Liver (tissue), 9 donors: Measurements from ENCODE around the gene MS4A12. TPM values are rescaled to one million over a fixed set of nuclear protein-coding genes. Genes with fewer than 3 reads are reported as not detected.

Source experiments
- DNase-seq: peaks from one replicate; pipeline ENCODE4 v3.0.0-alpha.2; 2017; ENCODE audit warnings: low spot score
- H3K27ac ChIP-seq, 2 donors: one replicate each; pipeline ENCODE4 v1.7.0; 2013; ENCODE audit warnings: inconsistent platforms in 2 of 2, low read length in 2 of 2, control low read depth in 1 of 2, low read depth in 1 of 2, mild to moderate bottlenecking in 1 of 2
- H3K27me3 ChIP-seq, 4 donors: one replicate each; pipeline versions ENCODE4 v1.6.1 to v1.7.0; 2013; ENCODE audit warnings: low read length in 3 of 4, inconsistent platforms in 1 of 4, mild to moderate bottlenecking in 1 of 4, moderate library complexity in 1 of 4; ENCODE audit not compliant: control insufficient read depth in 4 of 4, insufficient read depth in 4 of 4
- H3K36me3 ChIP-seq, 4 donors: one replicate each; pipeline versions ENCODE4 v1.6.1 to v1.7.0; 2013; ENCODE audit warnings: low read length in 3 of 4, mild to moderate bottlenecking in 3 of 4, low read depth in 1 of 4, moderate library complexity in 1 of 4; ENCODE audit not compliant: control insufficient read depth in 4 of 4, insufficient read depth in 3 of 4
- H3K4me1 ChIP-seq, 4 donors: one replicate each; pipeline versions ENCODE4 v1.6.1 to v1.7.0; 2013; ENCODE audit warnings: low read length in 3 of 4, mild to moderate bottlenecking in 3 of 4, moderate library complexity in 1 of 4; ENCODE audit not compliant: control insufficient read depth in 4 of 4, insufficient read depth in 4 of 4
- H3K4me3 ChIP-seq, 3 donors: one replicate each; pipeline versions ENCODE4 v1.6.1 to v1.7.0; 2013; ENCODE audit warnings: low read length in 3 of 3, control low read depth in 1 of 3, low read depth in 1 of 3, mild to moderate bottlenecking in 1 of 3
- H3K9ac ChIP-seq, 2 donors: one replicate each; pipeline ENCODE4 v1.7.0; 2013; ENCODE audit warnings: low read length in 2 of 2, mild to moderate bottlenecking in 2 of 2, moderate library complexity in 2 of 2, control low read depth in 1 of 2, low read depth in 1 of 2
- H3K9me3 ChIP-seq, 4 donors: one replicate each; pipeline versions ENCODE4 v1.6.1 to v1.7.0; 2013; ENCODE audit warnings: low read length in 3 of 4; ENCODE audit not compliant: control insufficient read depth in 4 of 4
- ATF3 ChIP-seq: IDR thresholded peaks from 2 replicates; pipeline ENCODE4 v1.6.1; 2016; ENCODE audit warnings: antibody characterized with exemption
- CTCF ChIP-seq: fragments of 150-350 bp; IDR thresholded peaks from 2 replicates; pipeline ENCODE4 v1.5.1; 2017; ENCODE audit warnings: improper control_type of control experiment, low read depth, low read length; ENCODE audit not compliant: missing input control
- EGR1 ChIP-seq, 2 donors: IDR thresholded peaks; 2 replicates each; pipeline ENCODE4 v1.6.1; 2016 to 2018; ENCODE audit warnings: antibody characterized with exemption in 2 of 2, low read depth in 2 of 2
- FOXA1 ChIP-seq: IDR thresholded peaks from 2 replicates; pipeline ENCODE4 v1.6.1; 2016; ENCODE audit warnings: antibody characterized with exemption
- HNF4A ChIP-seq, 2 donors: conservative IDR thresholded peaks; 2 replicates each; pipeline ENCODE4 v1.6.1; 2016; ENCODE audit warnings: antibody characterized with exemption in 2 of 2, mild to moderate bottlenecking in 2 of 2
- MAX ChIP-seq: IDR thresholded peaks from 2 replicates; pipeline ENCODE4 v1.6.1; 2016; ENCODE audit warnings: antibody characterized with exemption
- NR2F2 ChIP-seq: IDR thresholded peaks from 2 replicates; pipeline ENCODE4 v1.6.1; 2016; ENCODE audit warnings: antibody characterized with exemption
- RAD21 ChIP-seq, 2 donors: IDR thresholded peaks; 2 replicates each; pipeline ENCODE4 v1.6.1; 2016; ENCODE audit warnings: antibody characterized with exemption in 2 of 2, mild to moderate bottlenecking in 2 of 2
- REST ChIP-seq: IDR thresholded peaks from 2 replicates; pipeline ENCODE4 v1.6.1; 2016; ENCODE audit warnings: antibody characterized with exemption, mild to moderate bottlenecking
- RXRA ChIP-seq, 2 donors: IDR thresholded peaks; 2 replicates each; pipeline ENCODE4 v1.6.1; 2017 to 2018; ENCODE audit warnings: antibody characterized with exemption in 2 of 2, mild to moderate bottlenecking in 1 of 2
- ZBTB33 ChIP-seq: IDR thresholded peaks from 2 replicates; pipeline ENCODE4 v1.6.1; 2016; ENCODE audit warnings: antibody characterized with exemption
- WGBS: extraction: QIAGEN DNeasy Blood & Tissue Kit; methylation state at CpG from one replicate; pipeline ENCODE4 v1.1.7; 2013; 5-methylcytosine and 5-hydroxymethylcytosine counted together
- polyA plus RNA-seq, 2 donors: library from polyadenylated mRNA; stranded (reverse) in 1 of 2; unstranded in 1 of 2; fragments of 200-250 nt in 1 of 2; fragments of >200 nt in 1 of 2; fragmentation: Nextera tagmentation in 1 of 2; extraction: Ambion mirVana in 1 of 2; gene quantifications; one replicate each; pipeline versions ENCODE4 v1.2.1 to v1.2.3, GENCODE V29; 2013 to 2015
- total RNA-seq, 2 donors: library from RNA; depleted of rRNA; stranded (reverse); fragments of >200 nt; gene quantifications; one replicate each; pipeline ENCODE4 v1.2.3, GENCODE V29; 2014
- donor health status: healthy.
- donor health status: healthy.
- donor health status: healthy.
- donor health status: healthy.
- donor health status: healthy.

MS4A12 gene
- total and polyA plus RNA-seq, 4 donors: not detected

- WGBS: 74% methylated on average over 4 of the region's 4 CpGs
- Histone ChIP-seq H3K27me3 (no peaks in the 10 kb centered on the region), H3K4me3 (no peak within 1 kb of the TSS), H3K9me3 (no peaks in the 10 kb centered on the region), H3K36me3 (no peaks in the 10 kb centered on the region), H3K9ac (no peak within 1 kb of the TSS), H3K4me1 (no peaks in the 10 kb centered on the region), H3K27ac (no peak within 1 kb of the TSS)
- no peak for TF ChIP-seq NR2F2
- no peak for TF ChIP-seq FOXA1
- no peak for TF ChIP-seq EGR1 (IDR thresholded peaks at IDR 0.05; ENCODE audit: low read depth in 2 of 2)
- TF ChIP-seq ZBTB33: no peak
- no peak for DNase-seq
Measured at GRCh38 chr11:60455531-60456042, 37.0 kb upstream of the MS4A12 start, which contains the start of gene MS4A1. MS4A1 (plus strand) TSS chr11:60455847; CDS start chr11:60462375, 6,528 bp downstream.

- DNase-seq: no peak
- WGBS: 71% methylated on average over 3 of the region's 3 CpGs
- no peak overlapping the region for H3K9ac ChIP-seq
Measured at GRCh38 chr11:60457576-60457975, 35.0 kb upstream of the MS4A12 start.

GRCh38 chr11:60459345-60459744 lies 33.2 kb upstream of the MS4A12 start:
- H3K27me3 ChIP-seq: peaks cover 0 to 3% (median 1%) of the 10 kb centered on the region in 4 donors
- TF ChIP-seq RXRA (IDR thresholded peaks at IDR 0.05) (no peak), REST (no peak), MAX (no peak)
- no peak overlapping the region for H3K9ac ChIP-seq
- H3K27ac ChIP-seq: no peak overlapping the region
- no peaks in the 10 kb centered on the region for H3K9me3 ChIP-seq
- no peak for DNase-seq
- H3K4me3 ChIP-seq: no peak overlapping the region
- H3K4me1 ChIP-seq: no peaks in the 10 kb centered on the region
- WGBS: 92% methylated on average over 1 of the region's 1 CpG
- no peaks in the 10 kb centered on the region for H3K36me3 ChIP-seq

More at GRCh38 chr11:60457576-60457975, 35.0 kb upstream of the MS4A12 start:
- H3K36me3 ChIP-seq: no peaks in the 10 kb centered on the region
- no peaks in the 10 kb centered on the region for H3K9me3 ChIP-seq
- H3K27ac ChIP-seq: no peak overlapping the region
- no peaks in the 10 kb centered on the region for H3K4me1 ChIP-seq
- peaks cover 0 to 2% (median 0%) of the 10 kb centered on the region in 4 donors for H3K27me3 ChIP-seq
- H3K4me3 ChIP-seq: no peak overlapping the region
- TF ChIP-seq CTCF (no peak), HNF4A (conservative IDR thresholded peaks at IDR 0.05) (no peak), NR2F2 (no peak), ATF3 (no peak), EGR1 (IDR thresholded peaks at IDR 0.05; ENCODE audit: low read depth in 2 of 2) (no peak), RAD21 (IDR thresholded peaks at IDR 0.05) (no peak)
